B cell (primary cell): ENCODE data around the gene CDKN2C.

ENCODE experiments used
- CTCF ChIP-seq: fragments of 200-600 bp; IDR thresholded peaks from one replicate; pipeline ENCODE4 v1.8.0; 2022; ENCODE audit warnings: antibody characterized with exemption, mild to moderate bottlenecking
- EZH2 ChIP-seq: IDR thresholded peaks from 2 replicates; pipeline ENCODE4 v1.6.1; 2012; ENCODE audit warnings: borderline replicate concordance, low read depth, mild to moderate bottlenecking, moderate library complexity, low read length; ENCODE audit not compliant: insufficient read depth, poor library complexity, severe bottlenecking

- TF ChIP-seq CTCF (no peak), EZH2 (no peak)
Observed at GRCh38 chr1:51019811-51020210, 49.8 kb downstream of the CDKN2C start.
